Stomach (tissue), 9 donors: Measurements from ENCODE around the gene IL17REL. TPM values are rescaled to one million over a fixed set of nuclear protein-coding genes. Genes with fewer than 3 reads are reported as not detected.

Experiments used
- DNase-seq, 2 donors: peaks; one replicate each; pipeline versions ENCODE4 v3.0.0 to v3.0.0-alpha.2; 2013 to 2019
- H3K27ac ChIP-seq, 5 donors: fragments of 200-600 bp in 4 of 5; sonication (generic) in 4 of 5; one replicate each; pipeline ENCODE4 v1.5.1; 2013 to 2019; ENCODE audit warnings: mild to moderate bottlenecking in 1 of 5, moderate library complexity in 1 of 5
- H3K27me3 ChIP-seq, 3 donors: fragments of 200-600 bp; sonication (generic); one replicate each; pipeline ENCODE4 v1.5.1; 2017 to 2019; ENCODE audit warnings: mixed run types in 1 of 3
- H3K36me3 ChIP-seq, 4 donors: fragments of 200-600 bp; sonication (generic); 1 replicate in 3 of 4; 2 replicates in 1 of 4; pipeline ENCODE4 v1.5.1; 2016 to 2019
- H3K4me1 ChIP-seq, 4 donors: fragments of 200-600 bp; sonication (generic); one replicate each; pipeline ENCODE4 v1.5.1; 2016 to 2019
- H3K4me3 ChIP-seq, 4 donors: fragments of 200-600 bp; sonication (generic) in 3 of 4; one replicate each; pipeline ENCODE4 v1.5.1; 2016 to 2019; ENCODE audit warnings: mild to moderate bottlenecking in 1 of 4
- H3K9me3 ChIP-seq, 4 donors: fragments of 200-600 bp; sonication (generic); one replicate each; pipeline ENCODE4 v1.5.1; 2016 to 2019
- EP300 ChIP-seq: sonication (generic); formaldehyde crosslinking; IDR thresholded peaks from one replicate; pipeline ENCODE4 v1.6.1; 2017; ENCODE audit warnings: antibody characterized with exemption
- POLR2A ChIP-seq, 4 donors: fragments of 450-650 bp; IDR thresholded peaks; one replicate each; pipeline ENCODE4 v1.6.1; 2016; ENCODE audit warnings: antibody characterized with exemption in 4 of 4, control low read depth in 2 of 4, mild to moderate bottlenecking in 1 of 4, moderate library complexity in 1 of 4
- POLR2AphosphoS5 ChIP-seq, 3 donors: sonication (generic); formaldehyde crosslinking; IDR thresholded peaks; one replicate each; pipeline ENCODE4 v1.6.1; 2016; ENCODE audit warnings: antibody characterized with exemption in 3 of 3
- WGBS, 5 donors: extraction: QIAGEN DNeasy Blood & Tissue Kit in 3 of 5; methylation state at CpG; one replicate each; pipeline versions ENCODE4 v1.1.5 to v1.1.7; 2013 to 2018; 5-methylcytosine and 5-hydroxymethylcytosine counted together
- intact Hi-C: fragments of 100-400 bp; cut with DNase I; formaldehyde crosslinking; loops from one replicate; pipeline ENCODE4 v1.15.1; 2023; ENCODE audit warnings: low total_unique reads
- polyA plus RNA-seq, 3 donors: library from polyadenylated mRNA; stranded (reverse); fragments of 200-250 nt; gene quantifications; one replicate each; pipeline ENCODE4 v1.2.3, GENCODE V29; 2013
- total RNA-seq, 5 donors: library from RNA; depleted of rRNA; stranded (reverse); fragments of >200 nt; gene quantifications; one replicate each; pipeline versions ENCODE4 v1.1.0 to v1.2.3, GENCODE V29; 2014 to 2016
- TF ChIP-seq, protein P1 (sequence below), 7 experiments: fragments of 450-650 bp in 4 of 7; fragments of 200-600 bp in 3 of 7; sonication (generic) in 3 of 7; IDR thresholded peaks; one replicate each; pipeline ENCODE4 v1.5.1; 2016 to 2019; ENCODE audit warnings: antibody characterized with exemption in 7 of 7, control low read depth in 2 of 7, mild to moderate bottlenecking in 1 of 7
- donor health status: healthy with polysubstance abuse.
- donor health status: Bipolar disorder and iron deficiency.
- donor health status: healthy.

Gene IL17REL
- total and polyA plus RNA-seq, 8 donors: 0.03 to 1.2 (median 0.89) TPM; not detected in 4

DNA sequence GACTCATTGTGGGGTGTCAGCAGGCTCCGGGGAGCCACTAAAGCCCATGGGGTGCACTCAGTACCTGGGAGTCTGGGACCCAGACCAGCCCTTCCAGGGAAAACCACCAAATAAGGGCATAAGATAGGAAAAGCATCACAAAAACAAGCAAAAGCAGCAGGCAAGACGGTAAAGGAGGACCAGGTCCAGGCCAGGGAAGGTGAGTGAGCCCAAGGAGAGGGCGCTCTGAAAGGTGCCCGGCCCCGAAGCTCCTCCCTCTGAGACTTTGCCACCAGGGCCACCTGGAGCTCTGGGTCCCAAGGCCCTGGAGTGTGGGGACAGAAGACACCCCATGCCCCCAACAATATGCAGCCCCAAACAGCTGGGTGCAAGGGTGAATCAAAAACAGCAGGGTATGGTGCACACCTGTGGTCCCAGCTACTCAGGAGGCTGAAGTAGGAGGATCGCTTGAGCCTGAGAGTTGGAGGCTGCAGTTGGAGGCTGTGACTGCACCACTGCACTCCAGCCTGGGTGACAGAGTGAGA is 5.2 kb upstream of the IL17REL start:
- H3K27ac ChIP-seq: peak overlapping the region in 2 of 5 donors; percentile 6 to 38
- H3K27me3 ChIP-seq: peaks cover 11 to 52% (median 39%) of the 10 kb centered on the region in 3 donors
- H3K4me3 ChIP-seq: no peak overlapping the region
- DNase-seq: no peak
- H3K36me3 ChIP-seq: no peaks in the 10 kb centered on the region
- peaks cover 11 to 37% (median 27%) of the 10 kb centered on the region in 4 donors for H3K4me1 ChIP-seq
- WGBS, 5 donors: 80 to 87% (median 85%) methylated on average over 6 of the region's 6 CpGs
- peaks cover 0 to 5% (median 0%) of the 10 kb centered on the region in 4 donors for H3K9me3 ChIP-seq
- intact Hi-C loops: no loop called here
- TF ChIP-seq EP300 (no peak), POLR2A (IDR thresholded peaks at IDR 0.05) (no peak), POLR2AphosphoS5 (IDR thresholded peaks at IDR 0.05) (no peak)
- TF ChIP-seq, protein P1, sequence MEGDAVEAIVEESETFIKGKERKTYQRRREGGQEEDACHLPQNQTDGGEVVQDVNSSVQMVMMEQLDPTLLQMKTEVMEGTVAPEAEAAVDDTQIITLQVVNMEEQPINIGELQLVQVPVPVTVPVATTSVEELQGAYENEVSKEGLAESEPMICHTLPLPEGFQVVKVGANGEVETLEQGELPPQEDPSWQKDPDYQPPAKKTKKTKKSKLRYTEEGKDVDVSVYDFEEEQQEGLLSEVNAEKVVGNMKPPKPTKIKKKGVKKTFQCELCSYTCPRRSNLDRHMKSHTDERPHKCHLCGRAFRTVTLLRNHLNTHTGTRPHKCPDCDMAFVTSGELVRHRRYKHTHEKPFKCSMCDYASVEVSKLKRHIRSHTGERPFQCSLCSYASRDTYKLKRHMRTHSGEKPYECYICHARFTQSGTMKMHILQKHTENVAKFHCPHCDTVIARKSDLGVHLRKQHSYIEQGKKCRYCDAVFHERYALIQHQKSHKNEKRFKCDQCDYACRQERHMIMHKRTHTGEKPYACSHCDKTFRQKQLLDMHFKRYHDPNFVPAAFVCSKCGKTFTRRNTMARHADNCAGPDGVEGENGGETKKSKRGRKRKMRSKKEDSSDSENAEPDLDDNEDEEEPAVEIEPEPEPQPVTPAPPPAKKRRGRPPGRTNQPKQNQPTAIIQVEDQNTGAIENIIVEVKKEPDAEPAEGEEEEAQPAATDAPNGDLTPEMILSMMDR (IDR thresholded peaks at IDR 0.05): no peak

DNA sequence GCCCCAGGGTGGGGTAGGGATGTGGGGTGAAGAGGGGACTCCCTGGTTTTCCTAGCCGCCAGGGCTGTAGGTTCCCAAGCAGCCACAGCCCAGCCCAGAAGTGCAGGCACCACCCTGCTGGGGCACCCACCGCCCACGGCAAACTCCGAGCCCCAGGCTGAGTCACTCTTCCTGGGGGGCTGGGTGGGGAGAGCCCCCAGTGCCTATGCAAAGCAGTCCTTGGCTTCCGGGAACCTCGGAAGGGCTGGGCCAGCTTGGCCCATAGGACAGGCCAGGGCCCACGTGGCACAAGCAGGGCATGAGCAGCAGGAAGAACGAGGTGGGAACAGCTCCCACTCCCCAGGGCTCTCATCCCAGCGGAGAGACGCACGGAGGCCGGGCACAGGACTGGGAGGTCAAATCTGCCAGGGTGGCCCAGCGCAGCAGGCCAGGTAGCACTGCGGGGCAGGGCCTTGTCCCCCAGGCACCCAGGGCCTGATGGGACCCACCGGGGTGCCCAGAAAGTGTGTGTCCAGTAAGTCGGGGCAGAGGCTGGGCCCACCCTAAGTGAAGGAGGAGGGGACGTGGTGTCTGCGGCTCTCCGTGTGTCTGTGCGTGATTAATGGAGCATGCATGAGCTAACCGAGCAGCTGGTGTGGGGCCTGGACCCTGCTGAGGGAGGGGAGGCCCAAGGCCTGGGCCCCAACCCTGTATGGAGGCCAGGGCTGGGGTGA is 4.6 kb upstream of the IL17REL start:
- peaks cover 11 to 59% (median 43%) of the 10 kb centered on the region in 3 donors for H3K27me3 ChIP-seq
- WGBS, 5 donors: 57 to 82% (median 78%) methylated on average over 19 to 21 of the region's 21 CpGs
- peaks cover 11 to 42% (median 33%) of the 10 kb centered on the region in 4 donors for H3K4me1 ChIP-seq
- H3K36me3 ChIP-seq: no peaks in the 10 kb centered on the region
- peaks cover 0 to 5% (median 0%) of the 10 kb centered on the region in 4 donors for H3K9me3 ChIP-seq
- H3K4me3 ChIP-seq: no peak overlapping the region
- peak; percentile 21 to 63 for DNase-seq
- TF ChIP-seq, protein P1 (IDR thresholded peaks at IDR 0.05): no peak
- TF ChIP-seq EP300 (no peak), POLR2A (IDR thresholded peaks at IDR 0.05) (no peak), POLR2AphosphoS5 (IDR thresholded peaks at IDR 0.05) (no peak)
- H3K27ac ChIP-seq: peak overlapping the region in 2 of 5 donors; percentile 6 to 38
- intact Hi-C loops: no loop called here

DNA sequence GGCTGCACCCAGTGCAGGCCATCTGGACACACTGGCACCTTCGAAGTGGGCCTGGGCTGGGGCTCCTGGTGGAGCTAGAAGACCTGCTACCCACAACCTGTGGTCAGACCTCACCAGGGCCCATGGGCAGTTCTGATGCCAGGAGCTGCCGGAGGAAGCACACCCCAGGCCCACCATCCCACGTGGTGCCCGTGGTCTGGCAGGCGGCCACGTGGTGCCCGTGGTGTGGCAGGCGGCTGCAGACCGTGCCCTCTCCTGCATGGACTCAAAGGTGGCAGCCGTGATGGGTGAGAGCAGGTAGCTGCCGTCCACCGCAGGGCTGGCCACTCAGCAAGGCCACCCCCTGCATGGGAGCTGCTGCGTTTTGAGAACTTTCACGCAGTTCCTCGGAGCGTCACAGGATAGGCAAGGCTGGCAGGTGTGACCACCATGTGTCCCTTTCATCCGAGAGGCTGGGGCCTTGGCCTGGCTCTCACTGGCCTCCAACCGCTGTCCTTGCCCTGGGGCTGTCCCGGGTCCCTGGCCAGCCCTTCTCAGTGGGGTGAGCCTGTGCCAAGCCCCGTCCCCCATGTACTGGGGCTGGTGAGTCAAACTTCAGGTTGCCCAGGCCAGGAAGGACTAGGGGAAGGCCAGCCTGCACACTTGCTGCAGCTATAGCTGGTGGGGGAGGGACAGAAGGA is 3.9 kb upstream of the IL17REL start:
- H3K27me3 ChIP-seq: peaks cover 11 to 66% (median 50%) of the 10 kb centered on the region in 3 donors
- intact Hi-C loops: no loop called here

More for the DNA sequence above, 3.9 kb upstream of the IL17REL start:
- Histone ChIP-seq H3K4me1 (peaks cover 11 to 44% (median 37%) of the 10 kb centered on the region in 4 donors), H3K4me3 (no peak overlapping the region), H3K9me3 (peaks cover 0 to 5% (median 0%) of the 10 kb centered on the region in 4 donors), H3K36me3 (no peaks in the 10 kb centered on the region), H3K27ac (peak overlapping the region in 1 of 5 donors; percentile 8)
- DNase-seq: no peak
- 81 to 86% (median 85%) methylated on average over 12 to 20 of the region's 20 CpGs for WGBS, 5 donors
- TF ChIP-seq POLR2AphosphoS5 (IDR thresholded peaks at IDR 0.05) (no peak), POLR2A (IDR thresholded peaks at IDR 0.05) (no peak), EP300 (no peak)
- TF ChIP-seq, protein P1 (IDR thresholded peaks at IDR 0.05): no peak
